Cardiac muscle cell (in vitro differentiated cells and primary cell): ENCODE data around the gene PUM1. TPM values are rescaled to one million over a fixed set of nuclear protein-coding genes. Genes with fewer than 3 reads are reported as not detected.

Source experiments
- DNase-seq, 2 donors: peaks; one replicate each; pipeline versions ENCODE4 v3.0.0 to v3.0.0-alpha.2; 2010 to 2017; ENCODE audit warnings: low read depth in 1 of 2, low spot score in 1 of 2
- H3K27ac ChIP-seq: fragments of 200-600 bp; sonication (generic); 2 replicates; pipeline ENCODE4 v1.5.1; 2016
- H3K27me3 ChIP-seq: fragments of 200-600 bp; sonication (generic); 2 replicates; pipeline ENCODE4 v1.6.0; 2016; ENCODE audit warnings: control low read depth
- H3K36me3 ChIP-seq: fragments of 200-600 bp; sonication (generic); 2 replicates; pipeline ENCODE4 v1.5.1; 2016; ENCODE audit warnings: control low read depth
- H3K4me1 ChIP-seq: fragments of 200-600 bp; sonication (generic); 2 replicates; pipeline ENCODE4 v1.8.1; 2017; ENCODE audit warnings: low read depth, mild to moderate bottlenecking, mixed run types
- H3K4me3 ChIP-seq: fragments of 200-600 bp; sonication (generic); 2 replicates; pipeline ENCODE4 v1.5.1; 2016; ENCODE audit warnings: mild to moderate bottlenecking
- H3K9me3 ChIP-seq: fragments of 200-600 bp; sonication (generic); 2 replicates; pipeline ENCODE4 v1.5.1; 2017; ENCODE audit warnings: low read depth, mild to moderate bottlenecking, control low read depth
- polyA plus RNA-seq: library from polyadenylated mRNA; unstranded; fragments of >200 nt; fragmentation: Nextera tagmentation; extraction: Ambion mirVana; gene quantifications from 2 replicates; pipeline ENCODE4 v1.2.1, GENCODE V29; 2016
- total RNA-seq: library from RNA; depleted of rRNA; stranded (reverse); fragments of >200 nt; gene quantifications from 2 replicates; pipeline ENCODE4 v1.2.3, GENCODE V29; 2016
- TF ChIP-seq, protein P1 (sequence below): IDR thresholded peaks from 2 replicates; pipeline ENCODE4 v1.5.1; 2012; ENCODE audit warnings: low read depth, mild to moderate bottlenecking, low read length

Gene PUM1
- total and polyA plus RNA-seq, 2 experiments from 2014 or later = 81.1 to 130 TPM

DNA sequence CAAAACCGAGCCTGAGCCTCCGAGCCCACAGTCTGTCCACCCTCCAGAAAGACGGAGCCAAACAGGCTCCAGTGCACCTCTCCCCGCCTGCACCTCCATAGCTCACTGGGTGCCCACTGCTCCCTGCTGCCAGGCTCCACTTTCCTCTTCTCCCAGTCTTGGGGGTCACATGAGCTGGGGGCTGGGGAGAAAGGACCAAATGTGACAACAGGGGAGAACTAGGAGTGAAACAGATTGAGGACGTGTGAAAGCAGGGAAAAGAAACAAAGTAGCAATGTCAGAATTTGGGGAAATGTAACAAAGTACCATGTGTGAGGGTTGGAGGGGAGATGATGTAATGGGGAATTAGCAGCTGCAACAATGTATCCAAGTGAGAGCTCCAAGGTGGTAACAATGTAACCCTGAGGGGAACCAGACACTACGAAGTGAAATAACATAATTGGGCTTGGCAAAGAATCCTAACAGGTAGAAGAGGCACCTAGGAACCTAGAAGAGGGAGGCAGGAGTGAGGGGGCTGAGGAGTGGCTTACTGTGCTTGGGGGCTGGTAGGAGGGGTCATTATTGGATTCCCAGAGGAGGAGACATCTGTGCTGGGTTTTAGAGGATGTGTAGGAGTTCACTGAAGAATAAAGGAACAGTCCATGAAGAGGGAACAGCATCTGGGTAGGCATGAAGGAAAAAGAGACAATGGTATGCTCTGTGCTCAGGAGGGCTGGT is 169.4 kb downstream of the PUM1 start:
- Histone ChIP-seq H3K36me3 (no peaks in the 10 kb centered on the region), H3K27me3 (no peaks in the 10 kb centered on the region), H3K9me3 (no peaks in the 10 kb centered on the region), H3K27ac (no peak overlapping the region), H3K4me3 (no peak overlapping the region), H3K4me1 (peaks cover 17% of the 10 kb centered on the region)
- peak in 1 of 2 donors; percentile 58 for DNase-seq
- TF ChIP-seq, protein P1, sequence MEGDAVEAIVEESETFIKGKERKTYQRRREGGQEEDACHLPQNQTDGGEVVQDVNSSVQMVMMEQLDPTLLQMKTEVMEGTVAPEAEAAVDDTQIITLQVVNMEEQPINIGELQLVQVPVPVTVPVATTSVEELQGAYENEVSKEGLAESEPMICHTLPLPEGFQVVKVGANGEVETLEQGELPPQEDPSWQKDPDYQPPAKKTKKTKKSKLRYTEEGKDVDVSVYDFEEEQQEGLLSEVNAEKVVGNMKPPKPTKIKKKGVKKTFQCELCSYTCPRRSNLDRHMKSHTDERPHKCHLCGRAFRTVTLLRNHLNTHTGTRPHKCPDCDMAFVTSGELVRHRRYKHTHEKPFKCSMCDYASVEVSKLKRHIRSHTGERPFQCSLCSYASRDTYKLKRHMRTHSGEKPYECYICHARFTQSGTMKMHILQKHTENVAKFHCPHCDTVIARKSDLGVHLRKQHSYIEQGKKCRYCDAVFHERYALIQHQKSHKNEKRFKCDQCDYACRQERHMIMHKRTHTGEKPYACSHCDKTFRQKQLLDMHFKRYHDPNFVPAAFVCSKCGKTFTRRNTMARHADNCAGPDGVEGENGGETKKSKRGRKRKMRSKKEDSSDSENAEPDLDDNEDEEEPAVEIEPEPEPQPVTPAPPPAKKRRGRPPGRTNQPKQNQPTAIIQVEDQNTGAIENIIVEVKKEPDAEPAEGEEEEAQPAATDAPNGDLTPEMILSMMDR = no peak

- Histone ChIP-seq H3K4me3 (no peak overlapping the region), H3K4me1 (peaks cover 23% of the 10 kb centered on the region), H3K9me3 (no peaks in the 10 kb centered on the region), H3K36me3 (no peaks in the 10 kb centered on the region), H3K27me3 (no peaks in the 10 kb centered on the region), H3K27ac (peak overlapping the region; percentile 44)
- TF ChIP-seq, protein P1 = no peak
- peak in 1 of 2 donors; percentile 42 for DNase-seq
Measured at GRCh38 chr1:30895382-30895943, 170.1 kb downstream of the PUM1 start.

DNA sequence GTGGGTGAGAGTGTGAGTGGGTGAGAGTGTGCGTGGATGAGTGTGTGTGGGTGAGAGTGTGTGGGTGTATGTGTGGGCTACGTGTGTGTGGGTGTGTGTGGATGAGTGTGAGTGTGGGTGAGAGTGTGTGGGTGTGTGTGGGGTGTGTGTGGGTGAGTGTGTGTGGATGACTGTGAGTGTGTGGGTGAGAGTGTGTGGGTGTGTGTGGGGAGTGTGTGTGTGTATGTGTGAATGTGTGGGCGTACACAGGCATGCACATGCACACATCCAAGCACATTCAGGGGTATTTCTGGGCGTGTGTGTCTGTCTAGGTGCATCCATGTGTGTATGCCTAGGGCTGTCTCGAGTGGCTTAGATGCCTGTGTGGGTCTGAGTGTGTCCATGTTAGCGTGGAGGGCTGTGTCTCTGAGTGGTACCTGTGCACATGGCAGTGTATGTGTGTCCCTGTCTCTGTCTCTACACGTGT is 171.0 kb downstream of the PUM1 start:
- Histone ChIP-seq H3K4me3 (no peak overlapping the region), H3K27me3 (no peaks in the 10 kb centered on the region), H3K36me3 (no peaks in the 10 kb centered on the region), H3K27ac (no peak overlapping the region), H3K9me3 (no peaks in the 10 kb centered on the region), H3K4me1 (peaks cover 27% of the 10 kb centered on the region)
- no peak for DNase-seq
- TF ChIP-seq, protein P1 = no peak

DNA sequence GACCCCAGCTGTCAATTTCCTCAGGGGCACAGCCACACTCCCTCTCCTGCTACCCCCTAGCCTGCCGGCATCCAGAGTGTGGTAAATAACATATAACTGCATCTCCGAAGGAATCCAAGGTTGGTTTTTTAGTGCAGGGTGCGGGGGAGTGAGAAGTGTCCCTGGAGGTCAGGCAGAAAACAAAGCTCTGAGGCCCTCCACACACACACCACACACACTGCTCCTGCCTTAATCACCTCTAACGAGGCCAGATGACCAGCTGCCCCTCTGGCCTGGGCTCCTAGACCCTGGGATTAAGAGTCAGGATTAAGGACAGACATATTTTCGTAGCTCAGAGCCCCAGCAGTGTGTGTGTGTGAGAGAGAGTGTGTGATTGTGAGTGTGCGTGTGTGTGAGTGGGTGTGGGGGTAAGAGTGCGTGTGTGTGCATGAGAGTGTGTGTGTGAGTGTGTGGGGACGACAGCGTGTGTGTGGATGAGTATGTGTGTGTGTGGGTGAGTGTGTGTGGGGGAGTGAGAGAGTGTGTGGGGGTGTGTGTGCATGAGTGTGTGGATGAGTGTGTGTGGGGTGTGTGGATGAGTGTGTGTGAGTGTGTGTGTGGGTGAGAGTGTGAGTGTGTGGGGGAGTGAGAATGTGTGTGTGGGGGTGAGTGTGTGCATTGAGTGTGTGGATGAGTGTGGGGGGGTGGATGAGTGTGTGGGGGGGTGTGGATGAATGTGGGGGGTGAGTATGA is 171.6 kb downstream of the PUM1 start:
- no peaks in the 10 kb centered on the region for H3K36me3 ChIP-seq
- no peaks in the 10 kb centered on the region for H3K9me3 ChIP-seq
- no peak for DNase-seq
- H3K4me1 ChIP-seq = peaks cover 33% of the 10 kb centered on the region
- no peak overlapping the region for H3K4me3 ChIP-seq
- TF ChIP-seq, protein P1 = no peak
- no peaks in the 10 kb centered on the region for H3K27me3 ChIP-seq
- H3K27ac ChIP-seq = peak overlapping the region; percentile 75

GRCh38 chr1:30892671-30893073 is 172.8 kb downstream of the PUM1 start:
- Histone ChIP-seq H3K9me3 (no peaks in the 10 kb centered on the region), H3K27me3 (no peaks in the 10 kb centered on the region), H3K36me3 (no peaks in the 10 kb centered on the region), H3K4me1 (peaks cover 46% of the 10 kb centered on the region), H3K4me3 (no peak overlapping the region), H3K27ac (no peak overlapping the region)
- DNase-seq = no peak
- TF ChIP-seq, protein P1 = no peak
